CD4-positive, alpha-beta T cell treated with Interleukin-15 for 4 hours (primary cell): ENCODE data around the gene GGPS1.
"Not testable (repeated sequence)": the region's sequence is repeated elsewhere in the genome, so short reads cannot be mapped to it uniquely, and the experiment has no call there.

Experiments used
- DNase-seq: peaks from one replicate; pipeline ENCODE4 v3.0.0-alpha.2; 2020; ENCODE audit warnings: low spot score

The GGPS1 gene

GRCh38 chr1:235339746-235340145 is 11.4 kb downstream of the GGPS1 start:
- DNase-seq = no peak

GRCh38 chr1:235341334-235341733 is 13.0 kb downstream of the GGPS1 start:
- DNase-seq = no peak

- DNase-seq = no peak
These were observed 13.7 kb downstream of the GGPS1 start for GRCh38 chr1:235342039-235342438.

GRCh38 chr1:235342471-235342870 is 14.1 kb downstream of the GGPS1 start:
- no peak for DNase-seq

DNA sequence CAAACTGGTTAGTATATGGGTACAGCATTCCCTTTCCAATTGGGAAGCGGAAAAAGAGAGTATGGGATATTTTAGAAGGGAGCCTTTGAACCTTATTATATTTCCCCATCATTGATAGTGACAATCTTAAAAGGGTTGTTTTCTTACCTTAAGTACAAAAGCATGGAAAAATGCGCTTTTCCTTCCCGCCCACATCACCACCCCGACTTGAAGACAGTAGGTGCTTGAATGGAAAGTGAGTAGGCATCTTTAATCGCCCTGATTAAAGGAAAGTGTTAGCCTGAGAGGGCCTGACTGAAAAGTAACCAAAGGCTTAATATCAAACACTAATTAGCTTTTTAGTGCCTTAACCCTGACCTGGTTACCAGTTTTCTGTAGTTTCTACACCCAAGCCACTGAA is 15.4 kb downstream of the GGPS1 start:
- no peak for DNase-seq

DNA sequence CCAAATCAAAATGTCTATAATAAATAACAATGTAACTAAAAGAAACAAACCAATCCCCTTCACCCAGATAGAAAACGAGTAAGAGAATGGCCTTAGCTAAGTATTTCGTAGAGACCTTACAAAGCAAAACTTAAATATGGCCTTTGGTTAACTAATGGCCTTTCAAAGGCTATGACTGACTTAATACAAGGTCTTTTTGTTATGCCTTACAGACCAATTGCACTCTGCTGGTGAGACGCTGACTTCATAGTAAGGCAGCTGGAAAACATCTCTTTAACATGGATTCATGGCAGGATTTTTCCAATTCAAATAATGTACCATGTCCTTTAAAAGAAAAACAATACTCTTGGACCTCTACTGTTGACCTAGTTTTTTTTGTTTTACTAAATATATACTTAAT is 23.1 kb downstream of the GGPS1 start:
- DNase-seq = no peak

GRCh38 chr1:235351898-235352297 is 23.5 kb downstream of the GGPS1 start:
- DNase-seq = no peak

- no peak for DNase-seq
These were observed 29.4 kb downstream of the GGPS1 start for GRCh38 chr1:235357485-235358373.

- no peak for DNase-seq
These were observed 30.5 kb downstream of the GGPS1 start for GRCh38 chr1:235358899-235359298.

GRCh38 chr1:235364189-235364588 is 35.8 kb downstream of the GGPS1 start:
- not testable (repeated sequence) for DNase-seq

DNA sequence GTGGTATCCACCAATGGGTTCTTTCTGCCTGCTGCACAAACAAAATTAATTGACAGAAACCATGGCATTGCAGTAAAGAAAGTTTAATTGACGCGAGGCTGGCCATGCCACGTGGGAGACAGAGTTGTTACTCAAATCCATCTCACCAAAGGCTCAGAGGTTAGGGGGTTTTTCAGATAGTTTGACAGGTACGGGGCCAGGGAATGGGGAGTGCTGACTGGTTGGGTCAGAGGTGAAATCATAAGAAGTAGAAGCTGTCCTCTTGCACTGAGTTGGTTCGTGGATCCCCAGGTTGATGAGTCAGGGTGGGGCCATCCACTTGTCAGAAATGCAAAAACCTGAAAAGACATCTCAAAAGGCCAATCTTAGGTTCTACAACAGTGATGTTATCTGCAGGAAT is 37.9 kb downstream of the GGPS1 start:
- DNase-seq = peak; percentile 4

DNA sequence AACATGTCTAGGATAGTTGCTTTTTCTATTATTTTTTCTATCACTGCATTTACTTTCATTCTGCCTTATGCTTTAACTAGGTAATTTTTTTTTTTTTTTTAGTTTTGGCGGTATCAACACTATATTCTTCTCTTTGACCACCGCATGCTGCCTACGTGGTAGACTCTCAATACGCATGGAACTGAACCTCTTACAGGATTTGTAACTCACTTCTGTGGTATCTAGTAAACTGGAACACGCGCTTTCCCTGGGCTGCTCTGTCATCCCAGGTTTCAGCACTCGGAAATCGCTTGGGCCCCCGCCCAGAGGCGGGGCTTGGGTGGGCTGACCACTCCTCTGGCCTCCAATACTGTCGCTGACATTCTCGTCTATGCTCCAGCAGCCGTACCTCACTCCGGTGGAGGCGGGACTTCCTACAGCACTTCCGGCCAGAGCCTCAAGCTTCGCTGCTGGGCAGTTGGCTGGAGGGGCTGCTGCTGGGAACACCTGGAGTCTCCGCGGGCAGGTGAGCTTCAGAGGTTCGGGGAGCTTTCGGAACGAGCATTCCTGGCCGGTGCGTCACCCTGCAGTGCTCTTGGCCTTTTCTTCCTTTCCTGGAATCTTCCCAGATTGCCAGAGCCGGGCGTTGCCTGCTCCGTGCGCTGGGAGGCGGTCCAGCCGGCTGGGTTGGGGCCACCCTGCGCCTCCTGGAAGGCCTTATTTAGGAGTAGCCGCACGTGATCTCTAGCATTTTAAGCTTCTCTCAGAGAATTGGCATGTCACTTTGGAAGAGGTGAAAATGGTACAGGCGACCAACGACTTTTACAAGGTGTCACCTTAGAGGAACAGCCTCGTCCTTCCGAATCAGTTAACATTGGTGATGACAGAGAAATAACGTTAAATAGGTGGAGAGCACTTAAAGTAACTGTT is 38.9 kb downstream of the GGPS1 start, which contains the start of gene TBCE:
TSS of gene TBCE (plus strand) at position 428 of the 909 bp plus-strand sequence. CDS start 12,623 bp downstream, outside the sequence.
- peak; percentile 80 for DNase-seq

- no peak for DNase-seq
These were observed 40.1 kb downstream of the GGPS1 start for GRCh38 chr1:235368428-235368827.

DNA sequence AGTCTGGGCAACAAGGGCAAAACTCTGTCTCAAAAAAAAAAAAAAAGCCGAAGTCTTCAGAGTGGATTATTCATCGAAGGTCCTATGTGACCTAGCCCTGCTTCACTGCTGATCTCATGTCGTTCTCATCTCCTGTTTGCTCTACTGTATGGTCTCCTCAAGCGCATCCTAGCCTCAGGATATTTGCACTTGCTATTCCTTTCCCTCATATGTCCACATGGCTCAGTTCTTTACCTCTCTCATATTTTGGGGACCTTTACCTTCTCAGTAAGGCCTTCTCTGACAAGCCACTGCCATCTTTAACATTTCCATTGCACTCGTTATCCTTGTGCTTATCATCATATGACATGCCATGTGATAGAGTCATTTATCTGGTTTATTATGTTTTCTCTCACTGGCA is 41.4 kb downstream of the GGPS1 start:
- DNase-seq = no peak

DNA sequence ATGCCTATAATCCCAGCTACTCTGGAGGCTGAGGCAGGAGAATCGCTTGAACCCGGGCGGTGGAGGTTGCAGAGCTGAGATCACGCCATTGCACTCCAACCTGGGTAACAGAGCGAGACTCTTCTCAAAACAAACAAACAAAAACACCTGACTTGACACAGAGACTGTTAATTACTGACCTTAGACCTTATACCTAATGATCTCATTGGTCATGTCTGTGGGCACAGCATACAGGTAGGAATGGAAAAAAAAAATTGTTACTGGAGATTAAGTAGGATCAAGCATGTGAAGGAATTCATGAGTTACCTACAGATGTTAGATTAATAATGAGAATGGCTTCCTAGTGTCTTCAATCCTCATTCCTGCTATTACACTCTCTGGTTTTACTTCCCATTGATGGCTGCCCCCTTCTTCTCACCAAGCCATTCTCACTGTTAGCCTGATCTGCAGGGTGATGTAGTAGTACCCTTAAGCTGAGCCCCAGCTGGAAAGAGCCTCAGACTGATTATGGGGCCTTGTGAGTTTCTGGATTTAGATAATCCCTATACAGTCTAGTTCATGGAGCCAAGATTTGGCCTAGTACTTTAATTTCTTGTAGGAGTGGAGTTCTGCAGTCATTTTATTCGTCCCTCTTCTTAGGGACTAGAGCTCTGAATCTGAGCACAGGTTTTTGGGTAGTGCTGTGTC is 47.7 kb downstream of the GGPS1 start:
- no peak for DNase-seq

DNA sequence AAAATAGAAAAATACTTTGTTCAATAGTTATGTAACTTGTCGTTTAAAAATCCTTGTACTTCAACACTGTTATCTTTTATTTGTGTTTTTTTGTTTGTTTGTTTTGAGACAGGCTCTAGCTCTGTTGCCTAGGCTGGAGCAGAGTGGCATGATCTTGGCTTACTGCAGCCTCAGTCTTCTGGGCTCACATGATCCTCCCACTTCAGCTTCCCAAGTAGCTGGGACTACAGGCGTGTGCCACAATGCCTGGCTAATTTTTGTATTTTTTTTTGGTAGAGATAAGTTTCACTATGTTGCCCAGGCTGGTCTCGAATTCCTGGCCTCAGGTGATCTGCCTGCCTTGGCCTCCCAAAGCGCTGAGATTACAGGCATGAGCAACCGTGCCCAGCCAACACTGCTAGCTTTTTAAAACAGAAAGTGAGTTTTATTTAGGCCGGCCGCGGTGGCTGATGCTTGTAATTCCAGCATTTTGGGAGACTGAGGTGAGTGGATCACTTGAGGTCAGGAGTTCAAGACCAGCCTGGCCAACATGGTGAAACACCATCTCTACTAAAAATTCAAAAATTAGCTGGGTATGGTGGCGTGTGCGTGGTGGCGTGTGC is 49.9 kb downstream of the GGPS1 start:
- not testable (repeated sequence) for DNase-seq

- DNase-seq = not testable (repeated sequence)
These were observed 53.8 kb downstream of the GGPS1 start for GRCh38 chr1:235381955-235382739.

DNA sequence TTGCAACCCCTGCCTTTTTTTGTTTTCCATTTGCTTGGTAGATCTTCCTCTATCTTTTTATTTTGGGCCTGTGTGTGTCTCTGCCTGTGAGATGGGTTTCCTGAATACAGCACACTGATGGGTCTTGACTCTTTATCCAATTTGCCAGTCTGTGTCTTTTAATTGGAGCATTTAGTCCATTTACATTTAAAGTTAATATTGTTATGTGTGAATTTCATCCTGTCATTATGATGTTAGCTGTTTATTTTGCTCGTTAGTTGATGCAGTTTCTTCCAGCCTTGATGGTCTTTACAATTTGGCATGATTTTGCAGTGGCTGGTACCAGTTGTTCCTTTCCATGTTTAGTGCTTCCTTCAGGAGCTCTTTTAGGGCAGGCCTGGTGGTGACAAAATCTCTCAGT is 57.3 kb downstream of the GGPS1 start:
- DNase-seq = not testable (repeated sequence)

GRCh38 chr1:235391874-235392273 is 63.5 kb downstream of the GGPS1 start:
- DNase-seq = no peak
